ENCODE data around the gene LEMD2. TPM values are rescaled to one million over a fixed set of nuclear protein-coding genes. Genes with fewer than 3 reads are reported as not detected.
A peak's percentile ranks its signal among the peaks of the same experiment; 100 is the strongest.

LEMD2 gene
- total and polyA plus RNA-seq, 11 donors, result 21.2 to 51.3 (median 25.9) TPM

GRCh38 chr6:33729059-33729458 is 59.9 kb downstream of the LEMD2 start:
- WGBS, 4 donors, result 87 to 96% (median 91%) methylated on average over 5 to 6 of the region's 6 CpGs
- H3K36me3 ChIP-seq, result peaks cover 0 to 30% (median 0%) of the 10 kb centered on the region in 9 donors

GRCh38 chr6:33728438-33728837 is 60.5 kb downstream of the LEMD2 start:
- DNase-seq (peak in 4 of 5 donors; percentile 37 to 87 (median 69)), ATAC-seq (peak; percentile 66 to 77 (median 72))
- H3K27ac ChIP-seq, result peak overlapping the region; percentile 42 to 91 (median 80)
- peaks cover 0 to 28% (median 0%) of the 10 kb centered on the region in 9 donors for H3K36me3 ChIP-seq
- no peak overlapping the region for H3K4me3 ChIP-seq
- peaks cover 3 to 81% (median 37%) of the 10 kb centered on the region in 12 donors for H3K4me1 ChIP-seq
- peaks cover 0 to 4% (median 0%) of the 10 kb centered on the region in 9 donors for H3K27me3 ChIP-seq
- no peaks in the 10 kb centered on the region for H3K9me3 ChIP-seq
- 46 to 76% (median 53%) methylated on average over 11 of the region's 11 CpGs for WGBS, 4 donors
- no peak for TF ChIP-seq CTCF (IDR thresholded peaks at IDR 0.05)
- no peak for TF ChIP-seq POLR2A (IDR thresholded peaks at IDR 0.05)
- intact Hi-C loops (cut with DNase I), result loop anchor here in 2 of 10 donors (2.0 to 5.0 kb wide), 2 partner anchors 18 to 34 kb away; partner anchors contain the start of gene IP6K3 (in 1 of the 2)

More at GRCh38 chr6:33729059-33729458, 59.9 kb downstream of the LEMD2 start:
- DNase-seq (no peak), ATAC-seq (no peak)
- no peak for TF ChIP-seq POLR2A (IDR thresholded peaks at IDR 0.05)
- TF ChIP-seq CTCF (IDR thresholded peaks at IDR 0.05), result no peak
- Histone ChIP-seq H3K4me1 (peaks cover 3 to 81% (median 40%) of the 10 kb centered on the region in 12 donors), H3K9me3 (no peaks in the 10 kb centered on the region), H3K27me3 (peaks cover 0 to 4% (median 0%) of the 10 kb centered on the region in 9 donors), H3K4me3 (no peak overlapping the region), H3K27ac (peak overlapping the region in 11 of 12 donors; percentile 36 to 91 (median 82))
- intact Hi-C loops (cut with DNase I), result loop anchor here in 2 of 10 donors (2.0 to 5.0 kb wide), 2 partner anchors 18 to 33 kb away; partner anchors contain the start of gene IP6K3 (in 1 of the 2)

DNA sequence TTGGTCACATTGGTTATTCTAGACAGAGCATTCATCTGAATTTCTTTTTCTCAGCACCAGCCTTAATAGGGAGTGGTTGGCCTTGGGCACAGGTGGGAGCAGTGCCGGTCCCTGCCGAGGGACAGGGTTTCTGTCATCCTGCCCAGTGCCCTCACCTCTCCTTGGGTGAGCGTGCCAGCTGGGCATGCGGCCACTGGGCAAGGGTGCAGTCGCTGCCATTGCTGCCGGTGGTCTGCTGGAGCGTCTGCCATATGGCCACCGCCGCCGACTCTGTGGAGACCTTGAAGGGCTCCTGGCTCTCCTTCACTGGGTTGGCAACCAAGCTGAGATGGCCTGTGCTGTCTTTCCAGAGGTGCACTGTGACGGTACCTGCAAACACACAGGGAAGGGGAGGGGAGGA is 61.0 kb downstream of the LEMD2 start:
- Histone ChIP-seq H3K36me3 (peaks cover 0 to 23% (median 0%) of the 10 kb centered on the region in 9 donors), H3K4me3 (no peak overlapping the region), H3K4me1 (peaks cover 3 to 77% (median 35%) of the 10 kb centered on the region in 12 donors), H3K9me3 (no peaks in the 10 kb centered on the region), H3K27ac (peak overlapping the region; percentile 42 to 91 (median 80)), H3K27me3 (peaks cover 0 to 4% (median 0%) of the 10 kb centered on the region in 9 donors)
- intact Hi-C loops (cut with DNase I), result loop anchor here in 2 of 10 donors (2.0 to 5.0 kb wide), 2 partner anchors 19 to 34 kb away; partner anchors contain the start of gene IP6K3 (in 1 of the 2)
- WGBS, 4 donors, result 45 to 66% (median 55%) methylated on average over 4 to 11 of the region's 11 CpGs
- ATAC-seq (peak; percentile 52 to 75 (median 66)), DNase-seq (peak; percentile 68 to 84 (median 80))
- TF ChIP-seq CTCF (IDR thresholded peaks at IDR 0.05) (no peak), POLR2A (IDR thresholded peaks at IDR 0.05) (no peak)

GRCh38 chr6:33727126-33727525 is 61.8 kb downstream of the LEMD2 start:
- ATAC-seq (peak in 1 of 4 donors; percentile 3), DNase-seq (no peak)
- Histone ChIP-seq H3K36me3 (peaks cover 0 to 25% (median 0%) of the 10 kb centered on the region in 9 donors), H3K4me1 (peaks cover 3 to 69% (median 32%) of the 10 kb centered on the region in 12 donors), H3K27ac (peak overlapping the region; percentile 15 to 91 (median 80)), H3K9me3 (no peaks in the 10 kb centered on the region), H3K4me3 (no peak overlapping the region), H3K27me3 (peaks cover 0 to 9% (median 0%) of the 10 kb centered on the region in 9 donors)
- no peak for TF ChIP-seq CTCF (IDR thresholded peaks at IDR 0.05)
- no peak for TF ChIP-seq POLR2A (IDR thresholded peaks at IDR 0.05)
- WGBS, 4 donors, result 31 to 44% (median 42%) methylated on average over 7 of the region's 7 CpGs
- intact Hi-C loops (cut with DNase I), result loop anchor here in 1 of 10 donors (5.0 kb wide), 1 partner anchor 35 kb away; no protein-coding TSS in a partner anchor

All from heart left ventricle (tissue), 16 donors.